Fibroblast of skin of back (primary cell): ENCODE results near the gene PTOV1. TPM values are rescaled to one million over a fixed set of nuclear protein-coding genes. Genes with fewer than 3 reads are reported as not detected.

Source experiments
- DNase-seq: peaks from one replicate; pipeline ENCODE4 v3.0.0-alpha.2; 2013
- polyA plus RNA-seq, 2 experiments: library from polyadenylated mRNA; unstranded; fragments of 120-200 nt; gene quantifications; one replicate each; pipeline ENCODE4 v1.2.1, GENCODE V29; 2013; ENCODE audit not compliant: insufficient read length in 2 of 2

PTOV1 gene
- 208 TPM for polyA plus RNA-seq (2013, experiment 1 of 2; ENCODE audit: insufficient read length)
- polyA plus RNA-seq (2013, experiment 2 of 2; ENCODE audit: insufficient read length) = 157 TPM

DNA sequence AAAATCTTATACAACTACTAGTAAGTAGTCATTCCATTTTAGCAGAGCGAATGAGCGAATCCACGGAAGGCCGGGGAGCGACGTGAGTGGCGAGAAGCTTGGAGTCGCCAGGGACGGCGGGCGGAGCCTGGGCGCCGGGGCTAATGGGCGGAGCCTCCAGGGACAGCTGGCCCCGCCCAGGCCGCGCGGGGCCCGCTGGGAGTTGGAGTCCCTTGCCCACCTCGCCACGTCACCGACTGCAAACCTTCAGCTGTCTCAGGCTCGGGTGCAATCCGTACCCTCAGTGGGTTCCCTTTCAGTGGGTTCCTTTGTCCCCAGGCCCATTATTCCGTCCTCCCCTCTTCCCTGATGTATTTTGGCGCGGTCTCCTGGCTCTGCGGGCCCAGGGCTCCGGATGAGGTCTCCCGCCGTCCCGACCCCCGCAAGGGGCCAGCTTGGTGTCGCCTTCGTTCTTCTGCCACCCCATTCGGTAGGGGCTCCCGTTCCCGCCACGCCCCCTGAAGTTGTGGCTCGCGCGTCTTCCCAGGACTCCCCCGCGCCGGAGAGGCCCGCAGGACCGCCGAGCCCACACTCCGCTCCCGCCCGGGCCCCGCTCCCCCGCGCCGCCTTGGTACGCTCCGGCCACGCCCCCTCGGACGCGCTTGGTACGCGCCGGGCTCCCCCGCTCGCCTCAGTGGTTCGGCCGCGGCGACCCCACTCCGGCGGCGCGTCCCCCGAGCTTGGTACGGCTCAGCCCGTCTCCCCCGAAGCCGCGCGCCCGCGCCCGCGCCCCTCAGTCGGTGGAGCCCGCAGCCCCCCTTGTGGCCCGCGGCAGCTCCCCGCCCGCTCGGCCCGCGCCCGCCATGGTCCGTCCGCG lies at the start of gene PTOV1:
PTOV1 (plus strand) TSS at position 673 of the 856 bp plus-strand sequence.
- DNase-seq = peak; percentile 89

- DNase-seq = no peak
Observed at GRCh38 chr19:49801401-49801888, 49.5 kb upstream of the PTOV1 start.

- peak; percentile 93 for DNase-seq
Observed at GRCh38 chr19:49801966-49802661, 48.8 kb upstream of the PTOV1 start.

DNA sequence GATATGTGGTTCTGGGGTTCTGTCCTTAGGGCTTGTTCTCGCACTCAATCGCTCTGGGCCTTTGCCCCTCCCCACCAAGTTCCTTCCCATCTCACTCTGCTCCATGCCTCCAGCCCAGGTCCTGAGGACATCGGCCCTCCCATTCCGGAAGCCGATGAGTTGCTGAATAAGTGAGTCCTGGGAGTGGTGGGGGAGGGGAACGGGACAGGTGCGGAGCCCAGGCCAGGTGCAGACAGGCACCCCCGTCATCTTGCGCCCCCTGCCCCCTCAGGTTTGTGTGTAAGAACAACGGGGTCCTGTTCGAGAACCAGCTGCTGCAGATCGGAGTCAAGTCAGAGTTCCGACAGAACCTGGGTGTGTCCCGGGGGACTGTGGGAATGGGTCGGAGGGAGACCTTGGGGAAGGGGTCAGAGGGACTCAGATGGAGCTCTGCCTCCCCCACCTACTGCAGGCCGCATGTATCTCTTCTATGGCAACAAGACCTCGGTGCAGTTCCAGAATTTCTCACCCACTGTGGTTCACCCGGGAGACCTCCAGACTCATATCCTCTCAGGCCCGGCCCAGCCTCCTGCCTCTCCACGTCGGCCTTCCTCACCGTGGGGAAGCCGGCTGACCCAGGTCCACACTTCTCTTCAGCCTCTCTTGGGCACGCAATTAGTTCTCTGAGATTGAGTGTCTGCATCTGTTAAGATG lies 48.0 kb upstream of the PTOV1 start:
- no peak for DNase-seq

DNA sequence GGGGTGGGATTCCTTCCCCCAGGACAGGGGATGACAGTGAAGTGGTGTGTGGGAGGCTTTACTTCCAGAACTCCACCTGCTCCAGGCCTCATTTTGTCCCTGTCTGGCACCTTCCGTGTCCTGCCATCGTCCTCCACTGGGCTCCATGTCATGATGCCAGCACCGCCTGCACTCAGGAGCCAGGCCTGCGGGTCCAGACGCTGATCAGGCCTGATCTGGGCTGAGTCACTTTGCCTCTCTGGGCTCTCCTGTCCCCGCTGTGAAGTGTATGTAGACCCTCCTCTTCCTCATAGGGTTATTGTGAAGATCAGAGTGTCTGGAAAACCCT lies 47.5 kb upstream of the PTOV1 start:
- no peak for DNase-seq

DNA sequence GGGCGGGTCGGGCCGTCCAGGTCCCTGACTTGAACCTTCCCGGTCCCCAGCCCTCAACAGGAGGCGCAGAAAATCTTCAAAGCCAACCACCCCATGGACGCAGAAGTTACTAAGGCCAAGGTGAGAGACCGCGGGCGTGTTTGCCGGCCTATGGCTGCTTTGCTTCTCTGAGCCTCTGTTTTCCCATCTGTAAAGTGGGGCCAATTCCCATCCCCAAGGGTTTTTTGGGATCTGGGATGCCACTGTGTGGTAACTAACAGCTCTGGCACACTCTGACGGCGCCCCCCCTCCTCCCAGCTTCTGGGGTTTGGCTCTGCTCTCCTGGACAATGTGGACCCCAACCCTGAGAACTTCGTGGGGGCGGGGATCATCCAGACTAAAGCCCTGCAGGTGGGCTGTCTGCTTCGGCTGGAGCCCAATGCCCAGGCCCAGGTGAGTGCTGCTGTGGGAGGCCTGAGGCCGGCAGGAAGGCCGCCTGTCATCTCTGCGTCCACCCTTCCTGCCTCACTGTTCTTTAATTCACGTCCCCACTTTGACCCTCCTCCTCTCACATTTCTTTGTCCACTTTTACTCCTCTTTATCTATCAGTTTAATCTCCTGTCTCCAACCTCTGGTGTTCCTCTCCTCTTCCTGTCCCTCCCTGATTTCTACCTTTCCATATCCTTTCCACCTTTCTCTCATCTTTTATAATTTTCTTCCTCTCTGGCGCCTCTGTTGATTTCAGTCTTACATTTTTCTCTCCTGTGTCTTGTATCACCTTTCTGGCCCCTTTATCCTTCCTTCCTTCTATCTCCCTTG lies 44.9 kb upstream of the PTOV1 start:
- DNase-seq = no peak

GRCh38 chr19:49806620-49806959 lies 44.4 kb upstream of the PTOV1 start:
- DNase-seq = no peak

- no peak for DNase-seq
Observed at GRCh38 chr19:49807058-49807903, 43.7 kb upstream of the PTOV1 start.

GRCh38 chr19:49807904-49808675 lies 42.9 kb upstream of the PTOV1 start:
- no peak for DNase-seq

DNA sequence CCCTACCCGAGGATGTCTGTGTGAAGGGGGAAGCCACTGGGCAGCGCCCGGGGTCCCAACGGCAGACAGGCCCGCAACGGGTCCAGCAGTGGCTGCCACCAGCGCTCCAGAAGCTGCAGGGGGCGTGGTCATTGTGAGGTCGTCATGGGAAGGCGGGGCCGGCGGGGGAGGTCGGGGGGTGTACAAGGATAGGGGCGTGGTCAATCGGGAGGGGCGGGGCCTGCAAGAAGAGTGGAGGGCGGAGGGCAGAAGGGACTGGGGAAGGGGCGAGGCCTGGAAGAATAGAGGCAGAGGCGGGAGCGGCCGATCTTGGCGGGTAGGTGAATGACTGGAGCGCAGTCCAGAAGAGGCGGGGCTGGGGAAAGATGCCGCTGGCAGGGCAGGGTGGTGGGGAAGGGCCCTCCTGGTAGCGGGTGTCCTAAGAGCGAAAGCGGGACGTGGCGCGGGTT lies 42.2 kb upstream of the PTOV1 start:
- DNase-seq = peak; percentile 81

GRCh38 chr19:49809160-49809940 lies 41.6 kb upstream of the PTOV1 start:
- DNase-seq = peak; percentile 40

GRCh38 chr19:49809941-49810389 lies 41.0 kb upstream of the PTOV1 start:
- DNase-seq = no peak

DNA sequence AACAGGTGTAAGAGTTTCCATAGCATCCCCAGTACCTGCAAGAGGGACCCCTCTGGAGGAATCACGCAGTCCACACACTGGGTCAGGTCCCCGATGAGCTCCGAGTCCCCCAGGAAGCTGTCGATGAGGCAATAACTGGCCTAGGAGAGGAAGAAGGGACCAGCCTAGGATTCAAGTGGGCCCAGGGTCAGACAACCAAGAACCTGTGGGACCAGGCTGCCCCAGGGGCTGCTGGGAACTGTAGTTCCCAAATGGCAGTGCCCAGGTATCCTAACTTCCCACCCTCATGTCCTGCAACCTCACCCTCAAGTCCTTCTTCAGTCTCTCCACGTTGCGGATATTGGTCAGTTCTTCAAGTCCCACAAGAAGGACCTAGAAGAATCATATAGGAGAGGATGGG lies 39.6 kb upstream of the PTOV1 start:
- no peak for DNase-seq

DNA sequence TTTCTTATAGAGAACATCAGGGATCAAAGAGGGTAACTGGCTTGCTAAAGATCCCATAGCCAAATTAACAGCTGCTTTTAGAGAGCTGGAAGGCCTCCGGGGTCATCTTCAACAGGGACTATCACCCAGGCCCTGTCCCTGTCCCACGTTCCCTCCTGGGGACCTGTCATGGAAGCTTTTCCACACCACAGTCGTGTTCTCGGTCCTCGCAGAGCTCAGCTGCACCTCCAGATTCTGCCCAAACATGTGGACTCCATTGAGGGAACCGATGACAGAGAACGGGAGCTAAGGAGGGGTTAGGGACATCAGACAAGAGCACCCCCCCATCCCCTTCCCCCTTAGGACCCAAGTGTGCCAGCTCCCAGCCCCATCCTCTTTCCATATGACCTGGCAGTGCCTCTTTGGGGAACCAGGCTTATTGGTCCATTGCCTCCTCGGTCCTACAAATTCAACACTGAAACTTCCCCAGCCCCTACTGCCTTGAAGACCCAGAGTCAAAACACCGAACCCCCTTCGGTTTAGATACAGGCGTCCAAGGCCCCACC lies 38.4 kb upstream of the PTOV1 start:
- DNase-seq = no peak

- DNase-seq = peak; percentile 98
Observed at GRCh38 chr19:49812997-49813861, 37.7 kb upstream of the PTOV1 start, which contains the start of gene FUZ. Gene FUZ (minus strand): TSS chr19:49813292. CDS start chr19:49813106, 186 bp downstream.

GRCh38 chr19:49814010-49814409 lies 36.9 kb upstream of the PTOV1 start:
- peak; percentile 34 for DNase-seq

DNA sequence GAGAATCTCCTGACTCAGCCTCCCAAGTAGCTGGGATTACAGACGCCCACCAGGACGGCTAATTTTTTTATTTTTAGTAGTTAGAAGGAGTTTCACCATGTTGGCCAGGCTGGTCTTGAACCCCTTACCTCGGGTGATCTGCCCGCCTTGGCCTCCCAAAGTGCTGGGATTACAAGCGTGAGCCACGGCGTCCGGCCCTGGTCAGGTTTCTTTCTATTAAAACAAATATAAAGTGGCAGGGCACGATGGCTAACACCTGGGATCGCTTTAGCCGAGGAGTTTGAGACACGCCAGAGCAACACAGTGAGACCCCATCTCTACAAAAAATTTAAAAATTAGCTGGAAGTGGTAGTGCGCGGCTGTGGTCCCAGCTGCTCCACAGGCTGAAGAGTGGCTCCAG lies 34.4 kb upstream of the PTOV1 start:
- DNase-seq = no peak
